ENCODE results near the gene TYRP1.

- TF ChIP-seq POLR2AphosphoS5 (IDR thresholded peaks at IDR 0.05; ENCODE audit: low read depth, low read length) (no peak), POLR2A (IDR thresholded peaks at IDR 0.05; ENCODE audit: low read depth, low read length) (no peak), TAF1 (IDR thresholded peaks at IDR 0.05; ENCODE audit: borderline replicate concordance, low read depth, low read length) (no peak)
Measured at GRCh38 chr9:12656803-12657202, 36.4 kb upstream of the TYRP1 start.
